Natural killer cell (primary cell): ENCODE data around the gene AFG3L2. TPM values are rescaled to one million over a fixed set of nuclear protein-coding genes. Genes with fewer than 3 reads are reported as not detected.

ENCODE experiments used
- ATAC-seq, 3 donors: fragments of 150-1000 bp in 2 of 3; fragments of 200-7000 bp in 1 of 3; cut with Tn5 transposase; 1 replicate in 1 of 3; 2 replicates in 2 of 3; pipeline ENCODE4 v1.10.0; 2021; ENCODE audit warnings: mild to moderate bottlenecking in 2 of 3, moderate library complexity in 2 of 3
- DNase-seq, 2 donors: peaks; one replicate each; pipeline versions ENCODE4 v3.0.0 to v3.0.0-alpha.2; 2013 to 2021; ENCODE audit warnings: mixed read lengths in 1 of 2
- H3K27ac ChIP-seq: one replicate; pipeline ENCODE4 v1.5.1; 2013; ENCODE audit warnings: mild to moderate bottlenecking, low read length
- H3K27me3 ChIP-seq: one replicate; pipeline ENCODE4 v1.6.1; 2013; ENCODE audit warnings: low read length; ENCODE audit not compliant: control insufficient read depth, insufficient read depth
- H3K36me3 ChIP-seq: one replicate; pipeline ENCODE4 v1.6.1; 2013; ENCODE audit warnings: low read length; ENCODE audit not compliant: control insufficient read depth, insufficient read depth
- H3K4me1 ChIP-seq: one replicate; pipeline ENCODE4 v1.6.1; 2013; ENCODE audit warnings: low read length; ENCODE audit not compliant: control insufficient read depth, insufficient read depth
- H3K4me3 ChIP-seq: one replicate; pipeline ENCODE4 v1.5.1; 2013; ENCODE audit warnings: low read length
- H3K9me3 ChIP-seq: one replicate; pipeline ENCODE4 v1.6.1; 2013; ENCODE audit warnings: low read length; ENCODE audit not compliant: control insufficient read depth, insufficient read depth
- H3K27ac Mint-ChIP-seq, 2 donors: one replicate each; pipeline ENCODE4 v1.8.0; 2022; ENCODE audit warnings: mild to moderate bottlenecking in 2 of 2, mixed read lengths in 2 of 2, moderate library complexity in 1 of 2
- H3K27me3 Mint-ChIP-seq, 2 donors: one replicate each; pipeline ENCODE4 v1.8.0; 2022; ENCODE audit warnings: low read depth in 2 of 2, mixed read lengths in 2 of 2
- H3K36me3 Mint-ChIP-seq: one replicate; pipeline ENCODE4 v1.8.0; 2022; ENCODE audit warnings: mixed read lengths
- H3K4me1 Mint-ChIP-seq, 2 donors: one replicate each; pipeline ENCODE4 v1.8.0; 2022; ENCODE audit warnings: mixed read lengths in 2 of 2
- H3K4me3 Mint-ChIP-seq: one replicate; pipeline ENCODE4 v1.8.0; 2022; ENCODE audit warnings: mild to moderate bottlenecking, moderate library complexity, mixed read lengths
- H3K9me3 Mint-ChIP-seq, 2 donors: one replicate each; pipeline ENCODE4 v1.8.0; 2022; ENCODE audit warnings: mixed read lengths in 2 of 2
- CTCF ChIP-seq: fragments of 200-600 bp; IDR thresholded peaks from one replicate; pipeline ENCODE4 v1.8.0; 2022; ENCODE audit warnings: antibody characterized with exemption
- WGBS: methylation state at CpG from one replicate; pipeline ENCODE4 v1.1.7; 2013; ENCODE audit warnings: missing lambda C conversion rate; ENCODE audit not compliant: insufficient coverage; 5-methylcytosine and 5-hydroxymethylcytosine counted together
- intact Hi-C: fragments of 100-400 bp; cut with micrococcal nuclease; formaldehyde crosslinking; loops from one replicate; pipeline ENCODE4 v1.14.2; 2022
- total RNA-seq, 4 donors: library from RNA; stranded (reverse); fragments of 120-200 nt in 1 of 4; gene quantifications; one replicate each; pipeline versions ENCODE4 v1.2.3 to v1.2.4, GENCODE V29; 2013 to 2022

The AFG3L2 gene
- total RNA-seq, 3 donors from 2014 or later (not counting 1 experiment from before 2014, with no cell fraction given): 31.9 to 36.4 (median 35.9) TPM

GRCh38 chr18:12362473-12363174 lies 14.4 kb downstream of the AFG3L2 start:
- H3K36me3 ChIP-seq: peaks cover 77% of the 10 kb centered on the region
- no peak for TF ChIP-seq CTCF
- Mint-ChIP-seq H3K4me3 (no peak overlapping the region), H3K27ac (no peak overlapping the region), H3K4me1 (peaks cover 5 to 6% of the 10 kb centered on the region in 2 donors), H3K9me3 (no peaks in the 10 kb centered on the region), H3K36me3 (peaks cover 31% of the 10 kb centered on the region), H3K27me3 (no peaks in the 10 kb centered on the region)
- ATAC-seq (no peak), DNase-seq (no peak)
- no peaks in the 10 kb centered on the region for H3K9me3 ChIP-seq
- H3K4me3 ChIP-seq: no peak overlapping the region
- 97% methylated on average over 8 of the region's 11 CpGs for WGBS
- intact Hi-C loops: no loop called here
- H3K27me3 ChIP-seq: no peaks in the 10 kb centered on the region
- H3K4me1 ChIP-seq: no peaks in the 10 kb centered on the region
- H3K27ac ChIP-seq: no peak overlapping the region

- TF ChIP-seq CTCF: no peak
- peaks cover 0 to 2% of the 10 kb centered on the region in 2 donors for H3K4me1 Mint-ChIP-seq
- DNase-seq (no peak), ATAC-seq (no peak)
- H3K27me3 Mint-ChIP-seq: no peaks in the 10 kb centered on the region
- Histone ChIP-seq H3K27ac (no peak overlapping the region), H3K4me1 (no peaks in the 10 kb centered on the region), H3K36me3 (peaks cover 73% of the 10 kb centered on the region), H3K27me3 (no peaks in the 10 kb centered on the region), H3K4me3 (no peak overlapping the region), H3K9me3 (no peaks in the 10 kb centered on the region)
- WGBS: 75% methylated on average over 3 of the region's 3 CpGs
- H3K27ac Mint-ChIP-seq: no peak overlapping the region
- intact Hi-C loops: no loop called here
- no peaks in the 10 kb centered on the region for H3K9me3 Mint-ChIP-seq
- no peak overlapping the region for H3K4me3 Mint-ChIP-seq
- peaks cover 26% of the 10 kb centered on the region for H3K36me3 Mint-ChIP-seq
These were observed 15.2 kb downstream of the AFG3L2 start for GRCh38 chr18:12361770-12362378.

- H3K36me3 Mint-ChIP-seq: peaks cover 24% of the 10 kb centered on the region
- WGBS: 97% methylated on average over 5 of the region's 5 CpGs
- H3K4me3 Mint-ChIP-seq: no peak overlapping the region
- no peaks in the 10 kb centered on the region for H3K9me3 Mint-ChIP-seq
- no peaks in the 10 kb centered on the region for H3K27me3 ChIP-seq
- no peak for DNase-seq
- no peak overlapping the region for H3K27ac Mint-ChIP-seq
- intact Hi-C loops: no loop called here
- peaks cover 70% of the 10 kb centered on the region for H3K36me3 ChIP-seq
- H3K4me1 ChIP-seq: no peaks in the 10 kb centered on the region
- H3K9me3 ChIP-seq: no peaks in the 10 kb centered on the region
- no peak overlapping the region for H3K4me3 ChIP-seq
- no peaks in the 10 kb centered on the region for H3K27me3 Mint-ChIP-seq
- H3K27ac ChIP-seq: no peak overlapping the region
- ATAC-seq: no peak
- no peak for TF ChIP-seq CTCF
- peaks cover 0 to 2% of the 10 kb centered on the region in 2 donors for H3K4me1 Mint-ChIP-seq
These were observed 17.5 kb downstream of the AFG3L2 start for GRCh38 chr18:12359515-12359927.
